ENCODE results near the gene RAB38.

- TF ChIP-seq, protein P1, sequence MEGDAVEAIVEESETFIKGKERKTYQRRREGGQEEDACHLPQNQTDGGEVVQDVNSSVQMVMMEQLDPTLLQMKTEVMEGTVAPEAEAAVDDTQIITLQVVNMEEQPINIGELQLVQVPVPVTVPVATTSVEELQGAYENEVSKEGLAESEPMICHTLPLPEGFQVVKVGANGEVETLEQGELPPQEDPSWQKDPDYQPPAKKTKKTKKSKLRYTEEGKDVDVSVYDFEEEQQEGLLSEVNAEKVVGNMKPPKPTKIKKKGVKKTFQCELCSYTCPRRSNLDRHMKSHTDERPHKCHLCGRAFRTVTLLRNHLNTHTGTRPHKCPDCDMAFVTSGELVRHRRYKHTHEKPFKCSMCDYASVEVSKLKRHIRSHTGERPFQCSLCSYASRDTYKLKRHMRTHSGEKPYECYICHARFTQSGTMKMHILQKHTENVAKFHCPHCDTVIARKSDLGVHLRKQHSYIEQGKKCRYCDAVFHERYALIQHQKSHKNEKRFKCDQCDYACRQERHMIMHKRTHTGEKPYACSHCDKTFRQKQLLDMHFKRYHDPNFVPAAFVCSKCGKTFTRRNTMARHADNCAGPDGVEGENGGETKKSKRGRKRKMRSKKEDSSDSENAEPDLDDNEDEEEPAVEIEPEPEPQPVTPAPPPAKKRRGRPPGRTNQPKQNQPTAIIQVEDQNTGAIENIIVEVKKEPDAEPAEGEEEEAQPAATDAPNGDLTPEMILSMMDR (IDR thresholded peaks at IDR 0.05 in 2 of 3, conservative IDR thresholded peaks at IDR 0.05 in 1 of 3; ENCODE audit: control insufficient read depth in 2 of 3, extremely low read depth in 1 of 3, insufficient read depth in 1 of 3, low read depth in 3 of 3, low read length in 3 of 3): no peak
- TF ChIP-seq ZNF274 (IDR thresholded peaks at IDR 0.05; ENCODE audit: insufficient read depth, insufficient read length) (no peak), USF2 (IDR thresholded peaks at IDR 0.05; ENCODE audit: borderline replicate concordance, low read depth, low read length) (no peak), CBX3 (IDR thresholded peaks at IDR 0.05; ENCODE audit: borderline replicate concordance, low read depth) (no peak), MXI1 (IDR thresholded peaks at IDR 0.05; ENCODE audit: low read depth, low read length) (no peak), NFIC (IDR thresholded peaks at IDR 0.05; ENCODE audit: low read depth, low read length) (no peak), RFX5 (IDR thresholded peaks at IDR 0.05; ENCODE audit: low read depth, low read length) (no peak), GABPA (IDR thresholded peaks at IDR 0.05; ENCODE audit: low read depth) (no peak), EZH2 (IDR thresholded peaks at IDR 0.05; ENCODE audit: borderline replicate concordance, control insufficient read depth, low read depth, low read length) (no peak)
- TF ChIP-seq, protein P2, sequence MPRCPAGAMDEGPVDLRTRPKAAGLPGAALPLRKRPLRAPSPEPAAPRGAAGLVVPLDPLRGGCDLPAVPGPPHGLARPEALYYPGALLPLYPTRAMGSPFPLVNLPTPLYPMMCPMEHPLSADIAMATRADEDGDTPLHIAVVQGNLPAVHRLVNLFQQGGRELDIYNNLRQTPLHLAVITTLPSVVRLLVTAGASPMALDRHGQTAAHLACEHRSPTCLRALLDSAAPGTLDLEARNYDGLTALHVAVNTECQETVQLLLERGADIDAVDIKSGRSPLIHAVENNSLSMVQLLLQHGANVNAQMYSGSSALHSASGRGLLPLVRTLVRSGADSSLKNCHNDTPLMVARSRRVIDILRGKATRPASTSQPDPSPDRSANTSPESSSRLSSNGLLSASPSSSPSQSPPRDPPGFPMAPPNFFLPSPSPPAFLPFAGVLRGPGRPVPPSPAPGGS (IDR thresholded peaks at IDR 0.05; ENCODE audit: borderline replicate concordance, insufficient read depth, low read depth, low read length, poor library complexity, severe bottlenecking): no peak
These were observed 37.1 kb upstream of the RAB38 start for GRCh38 chr11:88212300-88212699.
